ENCODE data around the gene LPP.

- TF ChIP-seq CTCF (IDR thresholded peaks at IDR 0.05) (no peak), POLR2A (IDR thresholded peaks at IDR 0.05) (no peak)
Measured at GRCh38 chr3:188280627-188281026, 126.7 kb downstream of the LPP start.
